ENCODE results near the gene ABCC1.
"Not testable (repeated sequence)": the region's sequence is repeated elsewhere in the genome, so short reads cannot be mapped to it uniquely, and the experiment has no call there.

The ABCC1 gene

GRCh38 chr16:16092925-16093627, 143.7 kb downstream of the ABCC1 start:
- DNase-seq, result no peak

GRCh38 chr16:16093628-16094332, 144.4 kb downstream of the ABCC1 start:
- no peak for DNase-seq

- DNase-seq, result no peak
These were observed 146.2 kb downstream of the ABCC1 start for GRCh38 chr16:16095646-16096045.

- no peak for DNase-seq
These were observed 146.9 kb downstream of the ABCC1 start for GRCh38 chr16:16096121-16096857.

DNA sequence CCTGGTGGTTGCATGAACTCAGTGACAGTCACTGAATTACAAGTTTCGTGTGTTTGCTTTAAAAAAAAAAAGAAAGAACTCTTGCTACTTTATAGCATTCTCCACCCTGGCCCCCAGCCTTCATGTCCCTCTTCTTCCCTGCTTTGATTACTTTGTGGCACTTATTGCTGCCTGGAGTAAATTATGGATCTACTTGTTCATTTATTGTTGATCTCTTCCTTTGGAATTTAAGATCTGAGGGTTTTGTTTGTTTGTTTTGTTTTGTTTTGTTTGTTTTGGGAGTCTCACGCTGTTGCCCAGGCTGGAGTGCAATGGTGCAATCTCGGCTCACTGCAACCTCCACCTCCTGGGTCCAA, 147.4 kb downstream of the ABCC1 start:
- no peak for DNase-seq

GRCh38 chr16:16099320-16099719, 149.9 kb downstream of the ABCC1 start:
- DNase-seq, result no peak

- no peak for DNase-seq
These were observed 151.2 kb downstream of the ABCC1 start for GRCh38 chr16:16100631-16101030.

DNA sequence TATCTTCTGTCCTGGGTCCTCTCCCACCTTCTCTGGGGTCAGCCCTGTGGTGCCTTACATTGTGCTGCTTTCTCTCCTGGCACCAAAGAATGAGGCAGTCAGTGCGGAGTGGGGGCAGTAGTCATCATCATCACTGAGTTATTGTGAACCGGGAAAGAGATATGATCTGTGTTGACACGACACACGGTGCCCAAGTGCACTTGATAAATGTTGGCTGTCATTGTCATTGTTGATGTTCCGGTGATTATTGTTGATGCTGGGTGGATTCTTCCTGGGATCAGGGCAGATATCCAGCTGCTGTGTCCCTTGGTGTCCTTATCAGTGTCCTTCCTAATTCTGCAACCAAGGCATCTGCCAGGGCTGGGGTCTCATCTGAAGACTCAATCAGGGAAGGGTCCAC, 152.2 kb downstream of the ABCC1 start:
- DNase-seq, result no peak

DNA sequence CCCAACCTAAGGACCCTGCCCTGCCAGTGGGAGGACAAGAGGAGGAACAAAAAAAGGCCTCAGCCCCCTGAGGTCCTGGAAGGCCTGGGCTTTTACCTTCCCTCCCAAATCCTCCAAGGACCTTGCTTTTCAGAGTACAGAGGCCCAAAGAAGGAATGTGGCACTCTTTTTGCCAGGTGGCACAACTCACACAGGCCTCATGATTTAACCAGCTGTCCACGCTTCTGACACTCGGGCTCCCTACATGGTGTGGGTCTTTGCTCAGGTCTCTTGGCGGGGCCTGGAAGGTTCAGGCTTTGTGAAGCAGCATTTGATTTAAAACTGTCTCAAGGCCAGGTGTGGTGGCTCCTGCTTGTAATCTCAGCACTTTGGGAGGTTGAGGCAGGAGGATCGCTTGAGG, 153.3 kb downstream of the ABCC1 start:
- no peak for DNase-seq

GRCh38 chr16:16104132-16104803, 154.9 kb downstream of the ABCC1 start:
- DNase-seq, result not testable (repeated sequence)

GRCh38 chr16:16104804-16105141, 155.4 kb downstream of the ABCC1 start:
- DNase-seq, result not testable (repeated sequence)

DNA sequence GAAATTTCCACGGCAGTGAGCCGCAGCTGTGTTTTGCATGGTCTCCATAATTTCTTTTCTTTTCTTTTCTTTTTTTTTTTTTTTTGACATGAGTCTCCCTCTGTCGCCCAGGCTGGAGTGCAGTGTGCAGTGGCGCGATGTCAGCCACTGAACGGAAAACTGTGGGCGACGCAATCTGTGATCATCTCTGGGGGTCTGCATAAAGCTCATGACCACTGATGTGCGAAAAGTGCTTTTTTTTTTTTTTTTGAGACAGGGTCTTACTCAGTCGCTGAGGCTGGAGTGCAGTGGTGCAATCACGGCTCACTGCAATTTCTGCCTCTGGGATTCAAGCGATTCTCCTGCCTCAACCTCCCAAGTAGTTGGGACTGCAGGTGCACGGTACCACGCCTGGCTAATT, 156.2 kb downstream of the ABCC1 start:
- no peak for DNase-seq

- DNase-seq, result no peak
These were observed 157.1 kb downstream of the ABCC1 start for GRCh38 chr16:16106466-16106865.

- no peak for DNase-seq
These were observed 158.4 kb downstream of the ABCC1 start for GRCh38 chr16:16107839-16108238.

- no peak for DNase-seq
These were observed 159.3 kb downstream of the ABCC1 start for GRCh38 chr16:16108759-16109158.

GRCh38 chr16:16109453-16110110, 160.2 kb downstream of the ABCC1 start:
- DNase-seq, result no peak

DNA sequence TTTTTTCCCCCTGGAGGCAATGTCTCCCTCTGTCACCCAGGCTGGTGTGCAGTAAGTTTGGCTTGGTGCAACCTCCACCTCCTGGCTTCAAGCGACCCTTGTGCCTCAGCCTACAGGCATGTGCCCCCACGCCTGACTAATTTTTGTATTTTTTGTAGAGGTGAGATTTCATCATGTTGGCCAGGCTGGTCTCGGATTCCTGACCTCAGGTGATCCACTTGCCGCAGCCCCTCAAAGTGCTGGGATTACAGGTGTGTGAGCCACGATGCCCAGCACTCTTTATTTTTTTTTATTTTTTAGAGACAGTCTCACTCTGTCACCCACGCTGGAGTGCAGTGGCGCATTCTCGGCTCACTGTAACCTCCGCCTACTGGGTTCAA, 160.7 kb downstream of the ABCC1 start:
- DNase-seq, result no peak

- no peak for DNase-seq
These were observed 162.2 kb downstream of the ABCC1 start for GRCh38 chr16:16111639-16112038.

GRCh38 chr16:16112450-16113053, 163.1 kb downstream of the ABCC1 start:
- DNase-seq, result no peak

- DNase-seq, result no peak
These were observed 163.7 kb downstream of the ABCC1 start for GRCh38 chr16:16113076-16113475.

DNA sequence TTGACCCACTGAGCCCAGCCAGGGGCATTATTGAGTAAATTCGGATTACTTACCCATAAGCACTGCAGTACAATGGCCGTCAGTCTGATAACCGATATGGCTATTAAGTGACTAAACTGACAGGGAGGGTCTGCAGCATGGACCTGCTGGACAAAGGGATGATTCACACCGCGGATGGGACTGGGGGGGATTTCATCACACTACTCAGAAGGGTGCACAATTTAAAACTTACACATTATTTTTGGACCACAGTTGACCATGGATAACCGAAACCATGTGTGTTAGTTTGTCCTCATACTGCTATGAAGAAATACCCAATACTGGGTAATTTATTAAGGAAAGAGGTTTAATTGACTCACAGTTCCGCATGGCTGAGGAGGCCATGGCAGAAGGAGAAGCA, 167.4 kb downstream of the ABCC1 start:
- DNase-seq, result no peak

DNA sequence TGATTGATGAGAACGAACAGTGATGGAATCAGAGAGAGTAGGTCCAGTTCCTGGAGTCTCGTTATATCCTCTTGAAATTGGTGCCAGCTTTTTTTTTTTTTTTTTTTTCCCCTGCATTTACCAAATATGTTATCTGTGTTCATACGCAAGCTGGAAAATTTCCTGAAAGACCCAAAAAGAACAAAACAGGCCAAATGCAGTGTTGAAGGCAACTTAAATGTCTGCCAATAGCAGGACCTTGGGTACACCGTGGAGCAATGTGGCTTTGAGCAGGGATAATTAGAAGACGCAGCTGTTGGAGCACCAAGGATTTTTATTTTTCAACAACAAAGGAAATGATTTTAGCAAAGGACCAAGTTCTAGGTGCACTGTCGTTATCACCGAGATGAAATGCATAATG, 168.9 kb downstream of the ABCC1 start:
- DNase-seq, result no peak

DNA sequence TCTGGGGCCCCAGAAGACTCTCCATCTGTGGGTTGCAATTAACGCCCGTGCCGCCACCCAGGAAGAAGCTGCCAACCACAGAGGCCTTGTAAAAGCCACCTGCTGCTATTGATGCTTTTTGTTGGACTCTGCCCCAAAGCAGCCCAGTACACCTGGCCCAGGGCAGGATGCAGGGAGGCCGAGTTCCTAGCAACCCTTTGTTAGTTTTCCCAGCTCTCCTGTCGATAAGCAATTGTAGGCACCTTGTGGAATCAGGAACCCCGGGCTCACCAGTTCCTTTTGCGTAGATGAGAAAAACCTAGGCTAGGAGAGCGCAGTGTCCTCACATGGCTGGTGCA, 170.6 kb downstream of the ABCC1 start:
- DNase-seq, result no peak

Measured in activated CD8-positive, alpha-beta memory T cell treated with anti-CD3 and anti-CD28 coated beads, Interleukin-2, amount 50 U/mL, for 48 hours (primary cell).